Central memory CD8-positive, alpha-beta T cell (primary cell): ENCODE results near the gene LCP2.
"Not testable (repeated sequence)": the region's sequence is repeated elsewhere in the genome, so short reads cannot be mapped to it uniquely, and the experiment has no call there.

ENCODE experiments used
- ATAC-seq: fragments of 150-1000 bp; cut with Tn5 transposase; replicated peaks from 2 replicates; pipeline ENCODE4 v1.10.0; 2022; ENCODE audit warnings: mild to moderate bottlenecking, moderate FRiP score, moderate number of reproducible peaks; ENCODE audit not compliant: poor library complexity, severe bottlenecking; ENCODE audit errors: extremely low read depth
- DNase-seq, 2 donors: peaks; one replicate each; pipeline ENCODE4 v3.0.0; 2021; ENCODE audit warnings: low spot score in 2 of 2
- H3K27ac Mint-ChIP-seq: one replicate; pipeline ENCODE4 v1.8.0; 2022; ENCODE audit warnings: low read depth, mild to moderate bottlenecking, moderate library complexity, mixed read lengths
- H3K27me3 Mint-ChIP-seq: one replicate; pipeline ENCODE4 v1.8.0; 2022; ENCODE audit warnings: mixed read lengths
- H3K36me3 Mint-ChIP-seq: one replicate; pipeline ENCODE4 v1.8.0; 2022; ENCODE audit warnings: mild to moderate bottlenecking, moderate library complexity, mixed read lengths; ENCODE audit not compliant: insufficient read depth
- H3K4me1 Mint-ChIP-seq: one replicate; pipeline ENCODE4 v1.8.0; 2022; ENCODE audit warnings: mixed read lengths
- H3K4me3 Mint-ChIP-seq: one replicate; pipeline ENCODE4 v1.8.0; 2022; ENCODE audit warnings: mild to moderate bottlenecking, moderate library complexity, mixed read lengths
- H3K9me3 Mint-ChIP-seq: one replicate; pipeline ENCODE4 v1.8.0; 2022; ENCODE audit warnings: mixed read lengths

Gene LCP2

DNA sequence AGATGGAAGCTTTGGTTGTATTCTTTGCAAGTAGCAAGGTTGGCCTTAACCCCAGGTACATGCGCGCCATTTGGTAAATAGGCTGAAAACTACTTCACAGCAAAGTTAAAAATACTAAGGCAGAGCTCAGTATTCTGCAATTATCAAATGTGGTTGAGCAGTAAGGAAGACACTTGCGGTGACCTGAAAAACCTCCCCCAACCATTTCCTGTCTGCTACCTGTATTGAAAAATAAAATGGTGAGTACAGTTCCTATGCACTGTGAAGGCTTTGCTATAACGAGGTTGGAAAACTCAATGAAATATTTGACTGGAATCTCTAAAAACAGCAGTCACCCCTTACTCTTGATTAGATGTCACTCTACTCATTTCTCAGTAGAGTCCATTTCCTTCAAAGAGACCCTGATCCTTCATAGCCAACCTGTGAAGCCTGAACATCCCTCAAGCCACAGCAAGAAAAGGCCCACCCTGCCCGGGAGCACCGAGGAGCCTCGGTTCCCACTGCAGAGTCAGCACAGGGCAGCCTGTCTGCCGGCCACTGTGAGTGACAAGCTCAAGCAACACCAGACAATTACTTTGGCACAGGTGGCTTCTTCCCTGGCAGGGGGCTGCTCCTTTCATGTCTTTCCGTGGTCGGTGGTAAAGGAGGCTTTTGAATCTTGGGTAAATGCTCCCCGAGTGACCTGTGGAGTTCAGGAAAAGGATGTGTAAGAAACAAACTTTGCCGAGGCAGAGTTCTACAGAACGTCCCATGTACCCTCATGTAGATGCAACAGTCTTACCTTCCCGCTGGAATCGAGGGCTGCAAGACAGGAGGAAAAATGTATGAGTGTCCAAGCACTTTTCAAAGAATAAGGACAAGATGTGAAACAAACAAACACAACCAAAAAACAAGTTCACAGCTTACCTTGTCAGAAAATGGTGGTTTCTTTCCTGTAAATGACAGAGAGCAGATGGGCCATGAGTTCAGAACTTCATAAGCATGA, 35.2 kb downstream of the LCP2 start:
- Mint-ChIP-seq H3K27me3 (no peaks in the 10 kb centered on the region), H3K27ac (peak overlapping the region; percentile 87), H3K36me3 (peaks cover 89% of the 10 kb centered on the region), H3K4me1 (peaks cover 55% of the 10 kb centered on the region), H3K4me3 (peak overlapping the region; percentile 59), H3K9me3 (no peaks in the 10 kb centered on the region)
- peak in 1 of 2 donors; percentile 49 for DNase-seq
- peak; percentile 97 for ATAC-seq

GRCh38 chr5:170261528-170262043, 36.0 kb downstream of the LCP2 start:
- no peaks in the 10 kb centered on the region for H3K9me3 Mint-ChIP-seq

DNA sequence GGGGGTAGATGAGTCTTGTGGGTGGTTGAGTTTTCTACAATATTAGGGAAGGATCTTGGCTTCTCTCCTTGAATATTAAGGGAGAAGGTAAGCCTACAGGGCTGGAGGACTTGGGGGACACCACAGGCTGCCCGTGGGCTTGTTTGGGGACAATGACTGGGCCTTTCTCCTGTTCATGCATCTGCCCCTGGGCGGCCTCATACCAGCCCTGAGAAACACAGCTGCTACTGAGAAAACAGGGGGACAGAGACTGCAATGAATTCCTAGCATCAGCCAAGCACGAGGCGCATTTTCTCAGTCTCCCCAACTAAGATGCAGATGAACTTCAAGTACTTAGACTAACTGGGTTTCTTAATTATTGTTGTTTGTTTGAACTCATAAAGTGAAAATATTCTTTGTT, 40.2 kb downstream of the LCP2 start:
- Mint-ChIP-seq H3K4me1 (peaks cover 64% of the 10 kb centered on the region), H3K9me3 (no peaks in the 10 kb centered on the region), H3K4me3 (no peak overlapping the region), H3K27ac (peak overlapping the region; percentile 58), H3K36me3 (peaks cover 95% of the 10 kb centered on the region), H3K27me3 (no peaks in the 10 kb centered on the region)
- no peak for DNase-seq
- ATAC-seq = no peak

More at GRCh38 chr5:170261528-170262043, 36.0 kb downstream of the LCP2 start:
- ATAC-seq (no peak), DNase-seq (no peak)
- peaks cover 55% of the 10 kb centered on the region for H3K4me1 Mint-ChIP-seq
- no peaks in the 10 kb centered on the region for H3K27me3 Mint-ChIP-seq
- peaks cover 89% of the 10 kb centered on the region for H3K36me3 Mint-ChIP-seq
- H3K4me3 Mint-ChIP-seq = peak overlapping the region; percentile 59
- peak overlapping the region; percentile 87 for H3K27ac Mint-ChIP-seq

- ATAC-seq = no peak
- no peak for DNase-seq
- Mint-ChIP-seq H3K36me3 (peaks cover 94% of the 10 kb centered on the region), H3K27me3 (no peaks in the 10 kb centered on the region), H3K4me3 (no peak overlapping the region), H3K4me1 (peaks cover 56% of the 10 kb centered on the region), H3K9me3 (no peaks in the 10 kb centered on the region), H3K27ac (peak overlapping the region; percentile 58)
Measured at GRCh38 chr5:170256571-170256970, 41.0 kb downstream of the LCP2 start.

DNA sequence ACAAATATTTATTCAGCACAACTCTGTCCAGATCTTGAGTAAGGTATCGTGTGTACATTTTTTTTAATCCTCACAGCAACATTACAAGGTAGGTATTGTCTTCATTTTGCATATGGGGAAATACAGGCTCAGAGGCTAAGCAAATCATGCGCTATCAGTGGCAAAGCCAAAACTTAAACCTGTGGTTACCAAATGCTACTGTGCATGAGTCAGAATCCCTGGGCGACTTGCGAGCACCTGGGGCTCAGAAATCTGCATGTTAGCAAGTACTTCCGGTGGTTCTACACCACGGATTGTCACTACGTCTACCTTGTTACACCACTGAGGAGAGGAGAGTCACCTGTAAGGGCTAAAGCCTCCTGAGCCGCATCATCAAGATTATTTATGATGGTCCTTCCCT, 43.5 kb downstream of the LCP2 start:
- DNase-seq (peak; percentile 46 to 69), ATAC-seq (peak; percentile 99)
- H3K36me3 Mint-ChIP-seq = peaks cover 96% of the 10 kb centered on the region
- H3K4me3 Mint-ChIP-seq = peak overlapping the region; percentile 21
- H3K9me3 Mint-ChIP-seq = no peaks in the 10 kb centered on the region
- no peaks in the 10 kb centered on the region for H3K27me3 Mint-ChIP-seq
- H3K4me1 Mint-ChIP-seq = peaks cover 41% of the 10 kb centered on the region
- H3K27ac Mint-ChIP-seq = peak overlapping the region; percentile 80

GRCh38 chr5:170252720-170253350, 44.7 kb downstream of the LCP2 start:
- Mint-ChIP-seq H3K27ac (no peak overlapping the region), H3K27me3 (no peaks in the 10 kb centered on the region), H3K4me3 (no peak overlapping the region), H3K4me1 (peaks cover 41% of the 10 kb centered on the region), H3K36me3 (peaks cover 96% of the 10 kb centered on the region), H3K9me3 (no peaks in the 10 kb centered on the region)
- ATAC-seq = no peak
- no peak for DNase-seq

DNA sequence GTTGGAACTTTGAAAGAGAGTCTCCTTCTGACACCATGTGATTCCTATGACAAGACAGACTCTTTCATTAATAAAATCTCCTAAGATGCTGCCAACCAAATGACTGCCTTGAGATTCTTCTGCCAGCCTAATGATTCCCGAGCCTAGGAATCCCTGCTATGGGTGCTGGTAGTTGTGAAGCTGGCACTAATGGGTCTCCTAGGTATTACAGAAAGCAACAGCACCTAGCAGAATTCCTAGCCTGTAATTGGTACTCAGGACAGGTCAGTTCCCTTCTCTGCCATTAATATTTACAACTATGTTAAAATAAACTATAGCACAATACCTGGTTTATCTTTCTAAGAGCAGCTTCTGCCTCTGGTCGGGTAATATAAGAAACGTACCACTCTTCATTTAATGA, 45.5 kb downstream of the LCP2 start:
- Mint-ChIP-seq H3K36me3 (peaks cover 96% of the 10 kb centered on the region), H3K27me3 (no peaks in the 10 kb centered on the region), H3K4me1 (peaks cover 44% of the 10 kb centered on the region), H3K27ac (no peak overlapping the region), H3K4me3 (no peak overlapping the region), H3K9me3 (no peaks in the 10 kb centered on the region)
- DNase-seq (no peak), ATAC-seq (no peak)

GRCh38 chr5:170251462-170251861, 46.1 kb downstream of the LCP2 start:
- H3K27ac Mint-ChIP-seq = peak overlapping the region; percentile 51
- peaks cover 96% of the 10 kb centered on the region for H3K36me3 Mint-ChIP-seq
- peaks cover 38% of the 10 kb centered on the region for H3K4me1 Mint-ChIP-seq
- no peak for ATAC-seq
- H3K27me3 Mint-ChIP-seq = no peaks in the 10 kb centered on the region
- no peaks in the 10 kb centered on the region for H3K9me3 Mint-ChIP-seq
- no peak overlapping the region for H3K4me3 Mint-ChIP-seq
- DNase-seq = no peak

DNA sequence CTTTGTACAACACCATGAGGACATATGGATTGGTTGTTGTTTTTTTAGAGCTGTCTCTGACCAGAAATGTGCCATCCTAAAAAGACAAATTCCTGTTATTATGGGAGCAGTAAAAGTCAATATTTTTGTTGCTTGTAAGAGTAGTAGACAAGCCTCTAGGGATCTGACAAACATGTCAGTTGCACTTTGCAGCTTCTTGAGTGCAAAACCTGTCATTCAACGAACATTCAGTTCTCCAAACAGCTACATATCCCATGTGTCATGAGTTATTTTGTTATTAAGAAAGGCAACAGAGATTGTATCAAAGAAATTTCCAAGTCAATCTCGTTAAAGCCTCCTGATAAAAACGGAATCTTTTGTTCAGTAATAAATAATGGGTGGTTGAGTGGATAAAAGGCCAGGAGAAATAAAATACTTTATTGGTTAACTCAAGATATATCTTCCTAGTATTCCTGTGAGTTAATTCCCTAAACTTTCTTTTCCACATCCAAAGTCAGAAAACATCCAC, 46.7 kb downstream of the LCP2 start:
- ATAC-seq = no peak
- DNase-seq = no peak
- peak overlapping the region; percentile 51 for H3K27ac Mint-ChIP-seq
- peaks cover 32% of the 10 kb centered on the region for H3K4me1 Mint-ChIP-seq
- H3K36me3 Mint-ChIP-seq = peaks cover 94% of the 10 kb centered on the region
- H3K9me3 Mint-ChIP-seq = no peaks in the 10 kb centered on the region
- no peak overlapping the region for H3K4me3 Mint-ChIP-seq
- no peaks in the 10 kb centered on the region for H3K27me3 Mint-ChIP-seq

DNA sequence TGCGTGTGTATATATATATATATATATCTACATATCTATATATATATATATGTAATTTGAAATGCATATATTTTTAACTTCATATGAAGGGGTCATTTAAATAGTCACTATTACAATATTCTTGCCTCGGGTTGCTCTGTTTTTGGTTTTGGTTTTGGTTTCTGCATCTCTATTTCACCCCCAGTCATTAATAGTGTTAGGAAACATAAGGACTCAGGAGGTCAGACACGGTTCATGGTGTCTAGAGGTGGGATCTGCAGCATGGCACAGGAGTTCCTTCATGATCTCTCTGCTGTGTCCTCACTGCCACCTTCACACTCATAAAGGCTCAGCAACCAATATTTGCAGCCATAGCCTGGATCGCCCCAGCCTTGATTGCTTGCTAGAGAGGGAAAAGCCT, 48.2 kb downstream of the LCP2 start:
- H3K27ac Mint-ChIP-seq = no peak overlapping the region
- H3K27me3 Mint-ChIP-seq = no peaks in the 10 kb centered on the region
- no peak overlapping the region for H3K4me3 Mint-ChIP-seq
- H3K4me1 Mint-ChIP-seq = peaks cover 21% of the 10 kb centered on the region
- ATAC-seq = no peak
- H3K36me3 Mint-ChIP-seq = peaks cover 89% of the 10 kb centered on the region
- H3K9me3 Mint-ChIP-seq = no peaks in the 10 kb centered on the region
- DNase-seq = no peak

DNA sequence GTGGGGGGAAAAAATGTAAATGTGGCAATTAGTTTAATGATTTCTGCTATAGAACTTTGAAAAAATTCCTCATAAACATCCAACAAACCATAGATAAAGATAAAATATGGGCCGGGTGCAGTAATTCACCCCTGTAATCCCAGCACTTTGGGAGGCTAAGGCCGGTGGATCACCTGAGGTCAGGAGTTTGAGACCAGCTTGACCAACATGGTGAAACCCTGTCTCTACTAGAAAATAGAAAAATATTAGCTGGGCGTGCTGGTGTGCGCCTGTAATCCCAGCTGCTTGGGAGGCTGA, 48.7 kb downstream of the LCP2 start:
- not testable (repeated sequence) for H3K27me3 Mint-ChIP-seq, DNase-seq, H3K9me3 Mint-ChIP-seq, H3K4me3 Mint-ChIP-seq, ATAC-seq, H3K27ac Mint-ChIP-seq
- Mint-ChIP-seq H3K4me1 (peaks cover 16% of the 10 kb centered on the region), H3K36me3 (peaks cover 84% of the 10 kb centered on the region)

- H3K36me3 Mint-ChIP-seq = peaks cover 79% of the 10 kb centered on the region
- H3K27me3 Mint-ChIP-seq = no peaks in the 10 kb centered on the region
Measured at GRCh38 chr5:170248172-170248930, 49.2 kb downstream of the LCP2 start.

More at GRCh38 chr5:170248172-170248930, 49.2 kb downstream of the LCP2 start:
- DNase-seq (no peak), ATAC-seq (no peak)
- Mint-ChIP-seq H3K4me1 (peaks cover 11% of the 10 kb centered on the region), H3K27ac (peak overlapping the region; percentile 51), H3K9me3 (no peaks in the 10 kb centered on the region), H3K4me3 (no peak overlapping the region)
